ENCODE results near the gene RUNDC3A. TPM values are rescaled to one million over a fixed set of nuclear protein-coding genes. Genes with fewer than 3 reads are reported as not detected.

The RUNDC3A gene
- total and polyA plus RNA-seq, 2 of the 13 experiments (the other 11 are each of a cell fraction or from before 2014, with no cell fraction given): 0.25 TPM; not detected in 1

- WGBS (ENCODE audit: low lambda C conversion rate): 96% methylated on average over 19 of the region's 21 CpGs
- no peak overlapping the region for H3K4me3 ChIP-seq (replicated peaks in 1 of 3; ENCODE audit: insufficient read depth in 1 of 3, low read depth in 2 of 3, low read length in 3 of 3)
- peaks cover 47% of the 10 kb centered on the region for H3K4me1 ChIP-seq (ENCODE audit: insufficient read depth, low read length)
- BruUV-seq (replicated peaks): no TSS peak
- FAIRE-seq (no peak), ATAC-seq (no peak), DNase-seq (ENCODE audit: low spot score) (no peak)
- in situ Hi-C loops (cut with HindIII; ENCODE audit: extremely low pct_ligation_motif_present, low pct_unique_long_range_greater_than_20kb): no loop called here
- H2AFZ ChIP-seq (ENCODE audit: low read length): no peak overlapping the region
- CTCF ChIA-PET (ENCODE audit: low intra/inter-chr PET ratio, low total read pairs): no interaction called here
- H3K27ac ChIP-seq (ENCODE audit: extremely low read length, insufficient read depth, low read length): no peak overlapping the region
- no peaks in the 10 kb centered on the region for H3K9me3 ChIP-seq (ENCODE audit: low read length)
- H3K4me2 ChIP-seq (ENCODE audit: low read depth, low read length): no peak overlapping the region
- H3K36me3 ChIP-seq (replicated peaks in 1 of 2; ENCODE audit: control insufficient read depth in 1 of 2, insufficient read depth in 2 of 2, low read length in 2 of 2): peaks cover 19 to 33% of the 10 kb centered on the region in 2 experiments; a peak in 4 of 5 replicates
- peaks cover 0 to 5% of the 10 kb centered on the region in 2 experiments for H3K27me3 ChIP-seq (ENCODE audit: control insufficient read depth in 1 of 2, insufficient read depth in 2 of 2, low read length in 2 of 2)
- POLR2A ChIA-PET: no interaction called here
- peaks cover 14% of the 10 kb centered on the region for H3K79me2 ChIP-seq (ENCODE audit: insufficient read depth, low read length)
- no peak for TF ChIP-seq ZFP41 (CRISPR knock-in tag; IDR thresholded peaks at IDR 0.05; ENCODE audit: borderline replicate concordance)
- TF ChIP-seq TFE3 (CRISPR knock-in tag; IDR thresholded peaks at IDR 0.05): no peak
- no peak for TF ChIP-seq REST (IDR thresholded peaks at IDR 0.05; ENCODE audit: borderline replicate concordance in 1 of 2, low read depth in 1 of 2, low read length in 2 of 2)
- TF ChIP-seq SPEN (CRISPR knock-in tag; IDR thresholded peaks at IDR 0.05; ENCODE audit: low read depth): no peak
- no peak for TF ChIP-seq ZNF615 (CRISPR knock-in tag; IDR thresholded peaks at IDR 0.05; ENCODE audit: borderline replicate concordance)
- TF ChIP-seq NR2C2 (CRISPR knock-in tag; IDR thresholded peaks at IDR 0.05; ENCODE audit: borderline replicate concordance): no peak
- no peak for TF ChIP-seq NR2F6 (IDR thresholded peaks at IDR 0.05)
- no peak for TF ChIP-seq NR2F6 (CRISPR knock-in tag; IDR thresholded peaks at IDR 0.05)
- TF ChIP-seq ZNF7 (CRISPR knock-in tag; IDR thresholded peaks at IDR 0.05): no peak
- no peak for TF ChIP-seq MTA1 (CRISPR knock-in tag; IDR thresholded peaks at IDR 0.05; ENCODE audit: borderline replicate concordance)
- no peaks in the 10 kb centered on the region for H4K20me1 ChIP-seq (ENCODE audit: insufficient read depth, low read length)
- no peak overlapping the region for H3K9ac ChIP-seq (ENCODE audit: insufficient read depth, low read depth, low read length)
- intact Hi-C loops (cut with micrococcal nuclease; ENCODE audit: unreplicated experiment): loop anchor here (10.0 kb wide), 1 partner anchor 47 kb away; no protein-coding TSS in a partner anchor
Observed at GRCh38 chr17:44321246-44322120, 13.1 kb downstream of the RUNDC3A start.
